HG03575 (cell line): Measurements from ENCODE around the gene AUH.
"Not testable (repeated sequence)": the region's sequence is repeated elsewhere in the genome, so short reads cannot be mapped to it uniquely, and the experiment has no call there.

Source experiments
- ATAC-seq: cut with Tn5 transposase; IDR thresholded peaks from one replicate; pipeline ENCODE4 v1.9.1; 2021; ENCODE audit not compliant: unreplicated experiment, insufficient number of reproducible peaks, low FRiP score; ENCODE audit errors: extremely low read depth

AUH gene

GRCh38 chr9:91361291-91362050 lies at the start of gene AUH:
TSS of gene AUH (minus strand) at chr9:91361918. CDS start at chr9:91361889, 29 bp downstream.
- ATAC-seq = no peak

- no peak for ATAC-seq
These were observed 49.5 kb upstream of the AUH start for GRCh38 chr9:91411096-91411771.

GRCh38 chr9:91410161-91410560 lies 48.4 kb upstream of the AUH start:
- no peak for ATAC-seq

- ATAC-seq = no peak
These were observed 46.8 kb upstream of the AUH start for GRCh38 chr9:91408475-91408874.

GRCh38 chr9:91407580-91408318 lies 46.0 kb upstream of the AUH start:
- no peak for ATAC-seq

- no peak for ATAC-seq
These were observed 43.8 kb upstream of the AUH start for GRCh38 chr9:91405343-91406077.

- no peak for ATAC-seq
These were observed 42.2 kb upstream of the AUH start for GRCh38 chr9:91403665-91404543.

- no peak for ATAC-seq
These were observed 37.2 kb upstream of the AUH start for GRCh38 chr9:91398926-91399325.

GRCh38 chr9:91395553-91396471 lies 34.1 kb upstream of the AUH start:
- ATAC-seq = no peak

- no peak for ATAC-seq
These were observed 33.4 kb upstream of the AUH start for GRCh38 chr9:91395106-91395552.

- ATAC-seq = no peak
These were observed 32.1 kb upstream of the AUH start for GRCh38 chr9:91393826-91394225.

GRCh38 chr9:91392435-91392834 lies 30.7 kb upstream of the AUH start:
- ATAC-seq = no peak

GRCh38 chr9:91391818-91392217 lies 30.1 kb upstream of the AUH start:
- ATAC-seq = no peak

- no peak for ATAC-seq
These were observed 29.7 kb upstream of the AUH start for GRCh38 chr9:91391412-91391811.

- not testable (repeated sequence) for ATAC-seq
These were observed 28.0 kb upstream of the AUH start for GRCh38 chr9:91389686-91390085.

- no peak for ATAC-seq
These were observed 25.0 kb upstream of the AUH start for GRCh38 chr9:91386765-91387164.

- ATAC-seq = no peak
These were observed 23.2 kb upstream of the AUH start for GRCh38 chr9:91384954-91385353.
